NCI-H748 (cell line): ENCODE data around the gene ANKRD45.
A peak's percentile ranks its signal among the peaks of the same experiment; 100 is the strongest.
"Not testable (repeated sequence)": the region's sequence is repeated elsewhere in the genome, so short reads cannot be mapped to it uniquely, and the experiment has no call there.

ENCODE experiments used
- DNase-seq: peaks from one replicate; lab custom pipeline; 2025; ENCODE audit not compliant: unreplicated experiment; lab: John Stamatoyannopoulos, UW

Gene ANKRD45

DNA sequence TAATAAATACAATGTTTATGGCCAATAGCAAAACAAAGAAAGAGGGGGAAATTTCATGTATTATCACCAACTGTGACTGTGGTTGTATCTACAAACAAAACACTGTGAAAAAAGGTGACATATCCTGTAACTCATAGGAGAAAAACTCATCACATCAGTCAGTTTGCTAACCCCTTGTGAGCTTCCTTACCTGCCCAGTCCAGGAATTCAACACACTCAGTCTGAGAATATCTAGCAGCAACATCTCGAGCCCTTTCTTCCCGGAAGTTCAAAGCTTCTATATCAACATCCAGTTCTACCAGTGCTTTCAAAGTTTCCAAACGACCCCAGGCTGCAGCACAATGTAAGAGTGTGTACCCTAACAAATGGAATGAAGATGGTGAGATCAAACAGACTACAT, 23.0 kb downstream of the ANKRD45 start:
- DNase-seq = no peak

DNA sequence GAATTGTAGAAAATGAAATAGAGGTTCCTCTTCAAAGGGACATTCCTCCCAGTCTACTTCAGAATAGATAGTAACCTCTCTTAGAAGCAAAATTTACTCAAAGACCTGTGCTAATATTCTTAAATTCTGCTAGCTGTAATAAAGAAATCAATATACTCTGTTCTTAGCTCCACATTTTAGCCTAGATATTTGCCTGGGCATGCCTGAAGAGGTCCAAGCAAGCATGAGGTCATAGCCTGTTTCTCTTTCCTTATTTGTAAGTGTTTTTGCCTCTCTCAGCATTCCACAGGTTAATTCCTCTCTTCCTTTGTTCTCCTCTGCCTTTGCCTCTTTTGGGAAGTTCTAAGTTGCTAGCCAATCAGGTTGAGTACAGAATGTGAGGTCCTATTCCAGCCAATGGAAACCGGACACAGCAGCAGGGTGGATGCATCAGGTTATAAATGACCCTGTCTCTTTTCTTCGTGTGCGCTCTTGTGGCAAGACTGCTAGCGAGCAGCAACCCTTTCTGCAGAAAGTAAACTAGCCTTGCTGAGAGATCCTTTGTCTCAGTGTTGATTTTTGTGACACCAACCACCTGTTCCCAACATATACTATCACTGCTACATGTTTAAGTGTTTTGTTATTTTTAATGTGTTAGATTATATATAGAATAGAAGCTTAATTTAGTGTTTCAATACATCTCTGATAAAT, 27.1 kb downstream of the ANKRD45 start:
- peak; percentile 10 for DNase-seq

DNA sequence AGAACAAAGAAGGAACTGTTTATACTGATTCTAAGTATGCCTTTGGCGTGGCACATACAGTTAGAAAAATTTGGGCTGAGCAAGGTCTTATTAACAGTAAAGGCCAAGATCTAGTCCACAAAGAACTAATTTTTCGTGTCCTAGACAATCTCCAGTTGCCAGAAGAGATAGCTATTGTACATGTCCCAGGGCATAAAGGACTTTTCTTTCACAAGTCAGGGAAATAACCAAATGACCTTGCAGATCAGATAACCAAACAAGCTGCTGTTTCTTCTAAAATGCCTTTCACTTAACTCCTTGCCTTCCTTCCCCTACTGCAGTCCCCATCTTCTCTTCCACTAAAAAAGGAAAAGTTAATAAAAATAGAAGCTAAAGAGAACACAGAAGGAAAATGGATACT, 30.5 kb downstream of the ANKRD45 start:
- DNase-seq = no peak

DNA sequence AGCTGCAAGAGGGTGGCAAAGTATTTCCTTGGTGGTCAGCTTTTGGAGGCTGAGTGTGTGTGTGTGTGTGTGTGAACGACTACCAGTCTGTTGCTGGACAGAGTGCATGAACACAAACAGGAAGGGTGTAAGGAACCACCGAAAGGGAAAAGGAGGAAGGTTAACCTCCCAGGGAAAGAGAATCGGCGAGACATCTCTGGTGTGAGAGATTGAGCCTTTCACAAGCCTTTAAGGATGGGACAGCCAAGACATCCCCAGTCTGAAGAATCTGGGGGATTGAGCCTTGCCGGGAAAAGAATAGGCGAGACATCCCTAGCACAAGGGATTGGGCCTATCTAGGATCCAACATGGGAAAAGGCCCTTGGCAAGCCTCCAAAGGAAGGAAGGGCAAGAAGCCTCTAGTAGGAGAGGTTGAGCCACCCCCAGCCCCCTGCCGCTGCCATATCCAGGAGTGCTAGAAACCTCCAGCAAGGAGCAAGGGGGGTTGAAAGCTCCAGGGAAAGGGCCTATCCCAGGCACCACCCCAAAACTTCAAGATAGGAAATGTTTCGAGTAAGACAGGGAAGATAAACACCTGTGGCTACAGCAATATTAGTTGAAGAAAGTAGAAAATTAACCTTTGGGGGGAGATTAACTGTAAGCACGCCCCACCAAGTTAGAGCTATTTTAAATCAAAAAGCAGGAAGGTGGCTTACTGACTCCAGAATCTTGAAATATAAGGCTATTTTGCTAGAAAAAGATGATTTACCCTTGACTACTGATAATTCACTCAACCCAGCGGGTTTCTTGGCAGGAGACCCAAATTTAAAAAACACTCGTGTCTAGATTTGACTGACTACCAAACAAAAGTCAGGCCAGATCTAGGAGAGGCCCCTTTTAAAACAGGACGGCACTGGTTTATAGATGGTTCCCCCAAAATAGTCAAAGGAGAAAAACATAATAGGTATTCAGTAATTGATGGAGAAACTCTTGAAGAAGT, 31.3 kb downstream of the ANKRD45 start:
- no peak for DNase-seq

GRCh38 chr1:173637236-173638042, 32.2 kb downstream of the ANKRD45 start:
- DNase-seq = not testable (repeated sequence)

DNA sequence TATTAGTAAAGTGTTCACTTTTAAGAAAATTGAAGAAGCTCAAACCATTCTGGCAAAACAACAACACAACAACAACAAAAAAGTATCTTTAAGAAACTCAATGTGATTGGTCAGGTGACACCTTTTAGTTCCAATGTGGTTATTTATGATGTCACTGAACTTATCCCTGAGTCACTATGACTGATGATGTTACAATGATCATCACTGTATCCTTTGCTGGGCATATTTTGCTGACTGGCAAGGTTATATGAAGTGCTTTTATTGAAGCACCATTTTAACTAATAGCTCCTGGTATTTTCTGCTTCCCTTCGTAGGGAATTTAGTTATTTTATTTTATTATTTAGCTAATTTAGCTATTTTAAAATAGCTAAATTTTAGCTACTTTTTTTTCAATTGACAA, 34.5 kb downstream of the ANKRD45 start, which contains the start of gene TEX50:
TSS of gene TEX50 (plus strand) at position 223 of the 400 bp plus-strand sequence. CDS start 184 bp downstream, outside the sequence.
- DNase-seq = no peak

- no peak for DNase-seq
Measured at GRCh38 chr1:173628888-173629287, 40.8 kb downstream of the ANKRD45 start.

DNA sequence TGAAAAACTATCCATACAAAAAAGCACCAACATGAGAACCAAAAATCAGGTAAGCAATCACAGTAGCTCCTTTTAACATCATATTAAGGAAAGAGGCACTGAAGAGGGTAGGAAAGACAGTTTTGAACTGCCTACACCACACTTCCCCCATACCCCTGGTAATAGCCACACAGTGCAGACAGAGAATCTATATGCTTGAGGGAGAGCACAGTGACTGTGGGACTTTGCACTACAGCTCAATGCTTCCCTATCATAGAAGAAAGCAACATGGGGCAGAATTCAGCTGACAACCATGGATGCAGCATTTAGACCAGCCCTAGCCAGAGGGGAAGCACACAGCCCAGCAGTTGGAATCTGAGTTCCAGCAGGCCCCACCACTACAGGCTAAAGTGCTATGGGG, 42.4 kb downstream of the ANKRD45 start:
- no peak for DNase-seq

DNA sequence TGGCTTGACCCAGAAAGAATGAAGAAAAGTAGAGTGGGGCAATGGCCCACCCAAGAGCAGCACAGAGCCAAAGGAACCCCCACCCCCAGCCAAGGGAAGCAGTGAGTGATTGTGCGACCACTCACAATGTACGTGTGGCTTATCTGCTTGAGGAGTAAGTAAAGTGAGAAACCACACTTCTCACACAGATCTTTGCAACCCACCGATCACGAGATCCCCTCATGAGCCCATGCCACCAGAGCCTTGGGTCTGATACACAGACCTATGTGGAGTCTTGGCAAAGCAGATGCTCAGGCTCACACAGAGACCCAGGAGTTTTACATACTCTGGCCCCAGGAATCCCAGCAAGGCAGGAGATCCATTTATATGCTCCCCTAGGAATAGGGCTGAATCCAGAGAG, 52.8 kb downstream of the ANKRD45 start:
- DNase-seq = no peak

DNA sequence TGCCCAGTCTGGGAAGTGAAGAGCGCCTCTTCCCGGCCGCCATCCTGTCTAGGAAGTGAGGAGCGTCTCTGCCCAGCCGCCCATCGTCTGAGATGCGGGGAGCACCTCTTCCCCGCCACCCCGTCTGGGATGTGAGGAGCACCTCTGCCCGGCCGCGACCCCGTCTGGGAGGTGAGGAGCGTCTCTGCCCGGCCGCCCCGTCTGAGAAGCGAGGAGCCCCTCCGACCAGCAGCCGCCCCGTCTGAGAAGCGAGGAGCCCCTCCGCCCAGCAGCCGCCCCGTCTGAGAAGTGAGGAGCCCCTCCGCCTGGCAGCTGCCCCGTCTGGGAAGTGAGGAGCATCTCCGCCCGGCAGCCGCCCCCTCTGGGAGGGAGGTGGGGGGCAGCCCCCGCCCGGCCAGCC, 56.6 kb downstream of the ANKRD45 start:
- DNase-seq = not testable (repeated sequence)

- DNase-seq = no peak
Measured at GRCh38 chr1:173608503-173609216, 61.0 kb downstream of the ANKRD45 start.

DNA sequence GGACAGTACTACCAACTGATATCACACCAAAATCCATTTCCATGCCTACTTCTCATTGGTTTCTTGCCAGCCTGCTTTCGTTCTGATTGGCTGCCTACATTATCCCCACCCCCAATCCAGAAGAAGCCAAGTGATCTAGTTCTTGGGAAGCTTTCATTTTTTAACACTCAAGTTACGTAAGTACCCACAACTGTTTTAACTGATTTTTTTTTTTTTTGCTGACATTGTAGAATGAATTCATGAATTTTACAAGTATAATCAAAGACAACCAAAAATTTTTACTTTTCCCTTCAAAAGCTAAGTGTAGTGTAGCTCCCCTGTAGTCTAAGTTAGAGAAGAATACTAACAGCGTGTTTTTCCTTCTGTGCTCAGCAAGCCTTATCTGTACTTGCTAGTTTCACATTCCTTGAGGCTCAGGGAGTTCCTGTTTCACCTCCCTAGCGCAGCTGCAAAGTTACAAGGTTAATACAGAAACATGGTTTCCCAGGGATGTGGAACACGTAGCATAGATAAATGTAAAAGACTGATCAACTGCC, 66.5 kb downstream of the ANKRD45 start, which contains the start of gene SLC9C2:
TSS of gene SLC9C2 (minus strand) at position 17 of the 536 bp plus-strand sequence. CDS start 1,296 bp downstream, outside the sequence.
- no peak for DNase-seq

- no peak for DNase-seq
Measured at GRCh38 chr1:173601588-173601987, 68.1 kb downstream of the ANKRD45 start.

DNA sequence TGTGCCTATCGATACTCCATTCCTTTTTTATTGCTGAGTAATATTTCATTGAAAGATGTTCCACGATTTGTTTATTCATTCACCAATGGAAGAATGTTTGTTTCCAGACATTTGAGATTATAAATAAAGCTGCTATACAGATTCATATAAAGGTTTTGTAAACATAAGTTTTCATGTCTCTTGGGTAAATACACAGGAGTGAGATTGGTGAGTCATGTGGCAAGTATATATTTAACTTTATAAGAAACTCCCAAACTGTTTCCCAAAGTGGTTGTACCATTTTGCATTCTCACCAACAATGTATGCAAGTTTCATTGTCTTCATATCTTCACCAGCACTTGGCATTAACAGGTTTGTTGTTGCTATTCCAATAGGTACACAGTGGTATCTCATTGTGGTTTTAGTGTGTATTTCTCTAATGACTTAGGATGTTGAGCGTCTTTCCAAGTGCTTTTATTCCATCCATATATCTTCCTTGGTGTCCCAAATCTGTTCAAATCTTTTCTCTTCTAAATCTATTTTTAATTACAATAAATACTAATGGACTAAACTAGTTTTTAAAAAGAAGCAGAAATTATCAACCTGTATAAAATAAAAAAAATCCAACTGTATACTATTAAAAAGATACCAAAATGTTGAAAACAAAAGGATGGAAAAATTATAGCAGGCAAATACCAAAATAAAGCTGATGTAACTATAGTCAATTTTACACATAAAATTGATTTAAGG, 73.4 kb downstream of the ANKRD45 start:
- no peak for DNase-seq

DNA sequence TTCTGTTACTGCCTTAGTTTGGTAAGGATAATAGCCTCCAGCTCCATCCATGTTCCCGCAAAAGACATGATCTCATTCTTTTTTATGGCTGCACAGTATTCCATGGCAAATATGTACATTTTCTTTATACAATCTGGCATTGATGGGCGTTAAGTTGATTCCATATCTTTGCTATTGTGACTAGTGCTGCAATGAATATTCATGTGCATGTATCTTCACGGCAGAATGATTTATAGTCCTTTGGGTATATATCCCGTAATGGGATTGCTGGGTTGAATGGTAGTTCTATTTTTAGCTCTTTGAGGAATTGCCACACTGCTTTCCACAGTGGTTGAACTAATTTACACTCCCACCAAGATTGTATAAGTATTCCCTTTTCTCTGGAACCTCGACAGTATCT, 78.5 kb downstream of the ANKRD45 start:
- not testable (repeated sequence) for DNase-seq

- DNase-seq = no peak
Measured at GRCh38 chr1:173590557-173590956, 79.1 kb downstream of the ANKRD45 start.

- DNase-seq = no peak
Measured at GRCh38 chr1:173581383-173582079, 88.1 kb downstream of the ANKRD45 start.

- no peak for DNase-seq
Measured at GRCh38 chr1:173580658-173581057, 89.0 kb downstream of the ANKRD45 start.

DNA sequence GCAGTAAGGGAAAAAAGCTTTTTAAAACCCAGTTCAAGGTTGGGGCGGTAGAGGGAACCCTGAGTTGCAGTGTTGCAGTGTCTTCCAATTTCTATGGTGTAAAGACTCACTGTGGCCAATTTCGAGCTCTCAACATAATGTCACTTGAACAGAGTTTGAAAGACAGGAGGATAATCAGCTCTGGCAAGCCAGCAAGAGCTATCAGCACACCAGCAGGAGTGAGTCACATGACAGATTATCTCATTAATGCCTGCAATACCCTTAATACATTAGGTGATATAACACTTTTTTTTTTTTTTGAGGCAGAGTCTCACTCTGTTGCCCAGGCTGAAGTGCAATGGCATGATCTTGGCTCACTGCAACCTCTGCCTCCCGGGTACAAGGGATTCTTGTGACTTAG, 89.6 kb downstream of the ANKRD45 start:
- DNase-seq = no peak
